Measurements from ENCODE around the gene ABHD16A. TPM values are rescaled to one million over a fixed set of nuclear protein-coding genes. Genes with fewer than 3 reads are reported as not detected.

Gene ABHD16A
- total RNA-seq, 1 donor = 43.4 TPM

- H3K9me3 ChIP-seq (ENCODE audit: low read depth, low read length) = no peaks in the 10 kb centered on the region
- H3K4me3 ChIP-seq (ENCODE audit: insufficient read depth, low read length) = no peak overlapping the region
- peaks cover 5% of the 10 kb centered on the region for H4K20me1 ChIP-seq (ENCODE audit: insufficient read depth, low read length)
- H3K79me2 ChIP-seq (ENCODE audit: insufficient read depth, low read length) = no peaks in the 10 kb centered on the region
- peaks cover 76% of the 10 kb centered on the region for H3K36me3 ChIP-seq (ENCODE audit: insufficient read depth, low read length)
- TF ChIP-seq CTCF (IDR thresholded peaks at IDR 0.05; ENCODE audit: extremely low read depth, low read depth, low read length) = no peak
- no peaks in the 10 kb centered on the region for H3K27me3 ChIP-seq (ENCODE audit: insufficient read depth, low read length)
- H3K4me2 ChIP-seq (ENCODE audit: insufficient read depth, low read length) = no peak overlapping the region
- H3K4me1 ChIP-seq (ENCODE audit: insufficient read depth, low read length) = no peaks in the 10 kb centered on the region
- H3K27ac ChIP-seq (ENCODE audit: low read depth, low read length) = no peak overlapping the region
- H2AFZ ChIP-seq (ENCODE audit: low read length) = no peak overlapping the region
- DNase-seq (ENCODE audit: insufficient read length, low spot score, missing footprints) = no peak
These were observed 12.1 kb downstream of the ABHD16A start for GRCh38 chr6:31691078-31691463.

GRCh38 chr6:31690231-31691077 is 12.7 kb downstream of the ABHD16A start:
- peaks cover 78% of the 10 kb centered on the region for H3K36me3 ChIP-seq (ENCODE audit: insufficient read depth, low read length)
- no peak for DNase-seq (ENCODE audit: insufficient read length, low spot score, missing footprints)

GRCh38 chr6:31689249-31690110 is 13.6 kb downstream of the ABHD16A start:
- DNase-seq (ENCODE audit: insufficient read length, low spot score, missing footprints) = no peak
- peak; percentile 50 for TF ChIP-seq CTCF (IDR thresholded peaks at IDR 0.05; ENCODE audit: extremely low read depth, low read depth, low read length)
- Histone ChIP-seq H3K4me3 (ENCODE audit: insufficient read depth, low read length) (no peak overlapping the region), H3K4me1 (ENCODE audit: insufficient read depth, low read length) (no peaks in the 10 kb centered on the region), H3K79me2 (ENCODE audit: insufficient read depth, low read length) (no peaks in the 10 kb centered on the region), H3K4me2 (ENCODE audit: insufficient read depth, low read length) (no peak overlapping the region), H3K36me3 (ENCODE audit: insufficient read depth, low read length) (peaks cover 70% of the 10 kb centered on the region), H3K27me3 (ENCODE audit: insufficient read depth, low read length) (no peaks in the 10 kb centered on the region), H3K9me3 (ENCODE audit: low read depth, low read length) (no peaks in the 10 kb centered on the region), H3K27ac (ENCODE audit: low read depth, low read length) (no peak overlapping the region), H4K20me1 (ENCODE audit: insufficient read depth, low read length) (peaks cover 5% of the 10 kb centered on the region), H2AFZ (ENCODE audit: low read length) (no peak overlapping the region)

More at GRCh38 chr6:31690231-31691077, 12.7 kb downstream of the ABHD16A start:
- no peak for TF ChIP-seq CTCF (IDR thresholded peaks at IDR 0.05; ENCODE audit: extremely low read depth, low read depth, low read length)
- Histone ChIP-seq H2AFZ (ENCODE audit: low read length) (no peak overlapping the region), H3K27me3 (ENCODE audit: insufficient read depth, low read length) (no peaks in the 10 kb centered on the region), H3K4me3 (ENCODE audit: insufficient read depth, low read length) (no peak overlapping the region), H3K79me2 (ENCODE audit: insufficient read depth, low read length) (no peaks in the 10 kb centered on the region), H4K20me1 (ENCODE audit: insufficient read depth, low read length) (peaks cover 5% of the 10 kb centered on the region), H3K9me3 (ENCODE audit: low read depth, low read length) (no peaks in the 10 kb centered on the region), H3K4me1 (ENCODE audit: insufficient read depth, low read length) (no peaks in the 10 kb centered on the region), H3K4me2 (ENCODE audit: insufficient read depth, low read length) (no peak overlapping the region), H3K27ac (ENCODE audit: low read depth, low read length) (no peak overlapping the region)

Data from osteoblast (primary cell).